Measurements from ENCODE around the gene RGS6.
A peak's percentile ranks its signal among the peaks of the same experiment; 100 is the strongest.
"Not testable (repeated sequence)": the region's sequence is repeated elsewhere in the genome, so short reads cannot be mapped to it uniquely, and the experiment has no call there.

Gene RGS6

GRCh38 chr14:71932229-71932981, at the start of gene RGS6:
TSS of gene RGS6 (plus strand) at chr14:71932429.
- TF ChIP-seq, protein P1, sequence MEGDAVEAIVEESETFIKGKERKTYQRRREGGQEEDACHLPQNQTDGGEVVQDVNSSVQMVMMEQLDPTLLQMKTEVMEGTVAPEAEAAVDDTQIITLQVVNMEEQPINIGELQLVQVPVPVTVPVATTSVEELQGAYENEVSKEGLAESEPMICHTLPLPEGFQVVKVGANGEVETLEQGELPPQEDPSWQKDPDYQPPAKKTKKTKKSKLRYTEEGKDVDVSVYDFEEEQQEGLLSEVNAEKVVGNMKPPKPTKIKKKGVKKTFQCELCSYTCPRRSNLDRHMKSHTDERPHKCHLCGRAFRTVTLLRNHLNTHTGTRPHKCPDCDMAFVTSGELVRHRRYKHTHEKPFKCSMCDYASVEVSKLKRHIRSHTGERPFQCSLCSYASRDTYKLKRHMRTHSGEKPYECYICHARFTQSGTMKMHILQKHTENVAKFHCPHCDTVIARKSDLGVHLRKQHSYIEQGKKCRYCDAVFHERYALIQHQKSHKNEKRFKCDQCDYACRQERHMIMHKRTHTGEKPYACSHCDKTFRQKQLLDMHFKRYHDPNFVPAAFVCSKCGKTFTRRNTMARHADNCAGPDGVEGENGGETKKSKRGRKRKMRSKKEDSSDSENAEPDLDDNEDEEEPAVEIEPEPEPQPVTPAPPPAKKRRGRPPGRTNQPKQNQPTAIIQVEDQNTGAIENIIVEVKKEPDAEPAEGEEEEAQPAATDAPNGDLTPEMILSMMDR (IDR thresholded peaks at IDR 0.05) = peak; percentile 31 to 39
- Histone ChIP-seq H3K27me3 (peaks cover 0 to 6% of the 10 kb centered on the region in 2 donors), H3K4me3 (peak within 1 kb of the TSS; percentile 59 to 86), H3K27ac (peak within 1 kb of the TSS; percentile 59 to 78), H3K4me1 (peaks cover 0 to 30% (median 12%) of the 10 kb centered on the region in 4 donors), H3K36me3 (no peaks in the 10 kb centered on the region), H3K9me3 (no peaks in the 10 kb centered on the region)
- intact Hi-C loops (cut with DNase I; ENCODE audit: low total_unique reads) = loop anchor here (5.0 kb wide), 1 partner anchor 360 kb away; no protein-coding TSS in a partner anchor
- no peak for DNase-seq

DNA sequence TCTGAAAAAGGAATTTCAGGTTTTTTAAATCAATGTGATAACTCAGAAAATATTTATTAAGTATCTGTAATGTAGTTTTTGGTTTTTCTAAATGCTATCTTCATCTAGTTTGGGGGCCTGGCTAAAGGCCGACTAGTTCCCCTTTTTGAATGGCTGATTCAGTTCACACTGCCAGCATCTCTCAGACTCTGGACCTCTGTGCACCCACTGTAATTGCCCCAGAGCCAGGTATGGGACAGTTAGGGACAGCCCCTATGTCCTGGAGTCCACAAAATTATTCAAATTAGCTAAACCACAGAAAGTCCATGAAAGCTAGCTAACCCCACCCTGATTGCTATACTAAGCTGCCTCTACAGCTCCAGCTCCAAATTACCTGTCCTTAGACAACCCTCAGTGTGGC, 49.1 kb upstream of the RGS6 start:
- Histone ChIP-seq H3K4me1 (peaks cover 0 to 24% (median 5%) of the 10 kb centered on the region in 4 donors), H3K4me3 (no peak overlapping the region), H3K27me3 (no peaks in the 10 kb centered on the region), H3K27ac (no peak overlapping the region), H3K36me3 (no peaks in the 10 kb centered on the region), H3K9me3 (peaks cover 0 to 5% (median 4%) of the 10 kb centered on the region in 3 donors)
- intact Hi-C loops (cut with DNase I; ENCODE audit: low total_unique reads) = no loop called here
- TF ChIP-seq, protein P1 (IDR thresholded peaks at IDR 0.05) = no peak
- no peak for DNase-seq

GRCh38 chr14:71885301-71885700, 46.9 kb upstream of the RGS6 start:
- Histone ChIP-seq H3K27me3 (no peaks in the 10 kb centered on the region), H3K36me3 (no peaks in the 10 kb centered on the region), H3K4me1 (peaks cover 0 to 25% (median 5%) of the 10 kb centered on the region in 4 donors), H3K27ac (peak overlapping the region; percentile 38 to 49), H3K4me3 (no peak overlapping the region), H3K9me3 (peaks cover 0 to 2% (median 0%) of the 10 kb centered on the region in 3 donors)
- no peak for DNase-seq
- intact Hi-C loops (cut with DNase I; ENCODE audit: low total_unique reads) = no loop called here
- TF ChIP-seq, protein P1 (IDR thresholded peaks at IDR 0.05) = no peak

- H3K36me3 ChIP-seq; DNase-seq; H3K9me3 ChIP-seq; H3K27me3 ChIP-seq; H3K4me3 ChIP-seq; H3K27ac ChIP-seq; intact Hi-C loops (cut with DNase I; ENCODE audit: low total_unique reads): not testable (repeated sequence)
- H3K4me1 ChIP-seq = peaks cover 0 to 35% (median 5%) of the 10 kb centered on the region in 4 donors
Observed at GRCh38 chr14:71887802-71888201, 44.4 kb upstream of the RGS6 start.

GRCh38 chr14:71890541-71890940, 41.7 kb upstream of the RGS6 start:
- intact Hi-C loops (cut with DNase I; ENCODE audit: low total_unique reads) = no loop called here
- TF ChIP-seq, protein P1 (IDR thresholded peaks at IDR 0.05) = no peak
- no peaks in the 10 kb centered on the region for H3K36me3 ChIP-seq
- H3K4me1 ChIP-seq = peaks cover 0 to 21% (median 2%) of the 10 kb centered on the region in 4 donors
- H3K27me3 ChIP-seq = no peaks in the 10 kb centered on the region
- H3K4me3 ChIP-seq = no peak overlapping the region
- H3K27ac ChIP-seq = no peak overlapping the region
- no peaks in the 10 kb centered on the region for H3K9me3 ChIP-seq
- no peak for DNase-seq

- no peak overlapping the region for H3K4me3 ChIP-seq
- no peak for DNase-seq
Observed at GRCh38 chr14:71891185-71891584, 41.0 kb upstream of the RGS6 start.

More at GRCh38 chr14:71891185-71891584, 41.0 kb upstream of the RGS6 start:
- Histone ChIP-seq H3K27me3 (no peaks in the 10 kb centered on the region), H3K36me3 (no peaks in the 10 kb centered on the region), H3K9me3 (no peaks in the 10 kb centered on the region), H3K27ac (no peak overlapping the region), H3K4me1 (peaks cover 0 to 14% (median 0%) of the 10 kb centered on the region in 4 donors)
- TF ChIP-seq, protein P1 (IDR thresholded peaks at IDR 0.05) = no peak
- intact Hi-C loops (cut with DNase I; ENCODE audit: low total_unique reads) = no loop called here
